IMR-90 (cell line): ENCODE data around the gene KCNJ6. TPM values are rescaled to one million over a fixed set of nuclear protein-coding genes. Genes with fewer than 3 reads are reported as not detected.

ENCODE experiments used
- ATAC-seq: fragments of 200-7000 bp; cut with Tn5 transposase; 2 replicates; pipeline ENCODE4 v1.9.1; 2020; ENCODE audit warnings: low read depth, mild to moderate bottlenecking, moderate library complexity
- BruUV-seq: library from RNA; stranded (reverse); fragments of 400-500 nt; replicated peaks from 2 replicates; lab custom pipeline; 2021; lab: Mats Ljungman, UMichigan
- CTCF ChIA-PET: fragments of 300-600 bp; formaldehyde crosslinking; extraction: SDS; loops from one replicate; lab custom pipeline; 2021; ENCODE audit warnings: antibody characterized with exemption; lab: Yijun Ruan, JAX
- POLR2A ChIA-PET: fragments of 300-600 bp; sonication (Branson Sonifier 250); formaldehyde crosslinking; loops from one replicate; lab custom pipeline; 2022; ENCODE audit warnings: antibody characterized with exemption; ENCODE audit not compliant: unreplicated experiment; lab: Charles Lee
- DNase-seq: peaks from one replicate; pipeline ENCODE4 v3.0.0; 2013
- H2AFZ ChIP-seq: replicated peaks from 2 replicates; pipeline ENCODE3; 2013; ENCODE audit warnings: low read length, mild to moderate bottlenecking; ENCODE audit not compliant: poor library complexity
- H2AK5ac ChIP-seq: 2 replicates; pipeline ENCODE4 v1.6.1; 2013; ENCODE audit warnings: low read depth, low read length, inconsistent platforms
- H2AK9ac ChIP-seq: replicated peaks from 2 replicates; pipeline ENCODE3; 2013; ENCODE audit warnings: mild to moderate bottlenecking, low read depth, low read length, moderate library complexity; ENCODE audit not compliant: poor library complexity
- H2BK120ac ChIP-seq: 2 replicates; pipeline ENCODE4 v1.6.1; 2013; ENCODE audit warnings: low read depth, low read length, inconsistent platforms
- H2BK15ac ChIP-seq: 3 replicates; pipeline ENCODE4 v1.6.1; 2013; ENCODE audit warnings: low read depth, low read length, inconsistent platforms
- H2BK20ac ChIP-seq: 2 replicates; pipeline ENCODE4 v1.6.1; 2013; ENCODE audit warnings: low read depth, mild to moderate bottlenecking, inconsistent platforms, low read length, moderate library complexity
- H2BK5ac ChIP-seq: 2 replicates; pipeline ENCODE4 v1.6.1; 2013; ENCODE audit warnings: mild to moderate bottlenecking, low read depth, low read length, inconsistent platforms; ENCODE audit not compliant: poor library complexity, severe bottlenecking
- H3K14ac ChIP-seq: replicated peaks from 2 replicates; pipeline ENCODE4 v1.6.1; 2013; ENCODE audit warnings: low read depth, low read length, inconsistent platforms
- H3K18ac ChIP-seq: 2 replicates; pipeline ENCODE4 v1.6.1; 2013; ENCODE audit warnings: low read depth, low read length, control low read depth
- H3K23ac ChIP-seq: 2 replicates; pipeline ENCODE4 v1.6.1; 2013; ENCODE audit warnings: low read depth, low read length, inconsistent platforms
- H3K27ac ChIP-seq: 2 replicates; pipeline ENCODE4 v1.5.1; 2013; ENCODE audit warnings: mild to moderate bottlenecking, control low read depth, low read length; ENCODE audit not compliant: insufficient read depth
- H3K27me3 ChIP-seq: 2 replicates; pipeline ENCODE4 v1.6.1; 2013; ENCODE audit warnings: low read length; ENCODE audit not compliant: control insufficient read depth, insufficient read depth
- H3K36me3 ChIP-seq: 2 replicates; pipeline ENCODE4 v1.6.1; 2013; ENCODE audit warnings: low read length, mixed read lengths; ENCODE audit not compliant: control insufficient read depth, insufficient read depth
- H3K4ac ChIP-seq: 2 replicates; pipeline ENCODE4 v1.6.1; 2013; ENCODE audit warnings: low read depth, low read length, inconsistent platforms
- H3K4me1 ChIP-seq: 2 replicates; pipeline ENCODE4 v1.6.1; 2013; ENCODE audit warnings: low read length, mixed read lengths; ENCODE audit not compliant: control insufficient read depth, insufficient read depth
- H3K4me2 ChIP-seq: 2 replicates; pipeline ENCODE4 v1.6.1; 2013; ENCODE audit warnings: low read depth, mild to moderate bottlenecking, control low read depth, low read length, moderate library complexity
- H3K4me3 ChIP-seq: 2 replicates; pipeline ENCODE4 v1.5.1; 2013; ENCODE audit warnings: low read depth, mild to moderate bottlenecking, control low read depth, low read length, moderate library complexity; ENCODE audit not compliant: insufficient read depth
- H3K56ac ChIP-seq: 2 replicates; pipeline ENCODE4 v1.6.1; 2013; ENCODE audit warnings: low read length, inconsistent platforms; ENCODE audit not compliant: insufficient read depth; ENCODE audit errors: extremely low read depth
- H3K79me1 ChIP-seq, 2 experiments: 2 replicates each; pipeline ENCODE4 v1.6.1; 2013; ENCODE audit warnings: low read length in 2 of 2, inconsistent platforms in 1 of 2, low read depth in 1 of 2
- H3K9ac ChIP-seq: 2 replicates; pipeline ENCODE4 v1.6.1; 2013; ENCODE audit warnings: low read depth, low read length, control low read depth
- H3K9me1 ChIP-seq: 2 replicates; pipeline ENCODE4 v1.6.1; 2013; ENCODE audit warnings: low read length, inconsistent platforms; ENCODE audit not compliant: insufficient read depth
- H3K9me3 ChIP-seq: 2 replicates; pipeline ENCODE4 v1.6.1; 2013; ENCODE audit warnings: low read length; ENCODE audit not compliant: control insufficient read depth, insufficient read depth
- H4K20me1 ChIP-seq: 2 replicates; pipeline ENCODE4 v1.6.1; 2013; ENCODE audit warnings: low read length, inconsistent platforms; ENCODE audit not compliant: insufficient read depth
- H4K5ac ChIP-seq: 2 replicates; pipeline ENCODE4 v1.6.1; 2013; ENCODE audit warnings: mild to moderate bottlenecking, low read depth, low read length, control low read depth
- H4K8ac ChIP-seq, 2 experiments: 2 replicates each; pipeline ENCODE4 v1.6.1; 2013; ENCODE audit warnings: low read depth in 2 of 2, low read length in 2 of 2, control low read depth in 1 of 2, inconsistent platforms in 1 of 2
- H4K91ac ChIP-seq: 2 replicates; pipeline ENCODE4 v1.6.1; 2013; ENCODE audit warnings: low read depth, low read length, inconsistent platforms; ENCODE audit not compliant: insufficient read depth
- CHD1 ChIP-seq: IDR thresholded peaks from 2 replicates; pipeline ENCODE4 v1.6.1; 2012; ENCODE audit warnings: low read depth, low read length, improper control_type of control experiment
- MXI1 ChIP-seq: IDR thresholded peaks from 2 replicates; pipeline ENCODE4 v1.6.1; 2012; ENCODE audit warnings: low read depth, mild to moderate bottlenecking, low read length, moderate library complexity, borderline replicate concordance
- POLR2A ChIP-seq: IDR thresholded peaks from 2 replicates; pipeline ENCODE4 v1.6.1; 2012; ENCODE audit warnings: mild to moderate bottlenecking, low read depth, low read length
- RAD21 ChIP-seq: IDR thresholded peaks from 2 replicates; pipeline ENCODE4 v1.6.1; 2012; ENCODE audit warnings: low read length, improper control_type of control experiment
- RCOR1 ChIP-seq: IDR thresholded peaks from 2 replicates; pipeline ENCODE4 v1.6.1; 2012; ENCODE audit warnings: mild to moderate bottlenecking, low read length, improper control_type of control experiment; ENCODE audit not compliant: insufficient replicate concordance
- RFX5 ChIP-seq: IDR thresholded peaks from 2 replicates; pipeline ENCODE4 v1.8.0; 2012; ENCODE audit warnings: low read depth, mild to moderate bottlenecking, low read length, moderate library complexity
- WGBS, 2 experiments: methylation state at CpG; one replicate each; pipeline versions ENCODE4 v1.1.5 to v1.1.7; 2013; ENCODE audit warnings: missing lambda C conversion rate in 2 of 2; ENCODE audit not compliant: insufficient read length in 1 of 2; ENCODE audit errors: extremely low coverage in 2 of 2; 5-methylcytosine and 5-hydroxymethylcytosine counted together
- dilution Hi-C: fragments of 300-500 bp; cut with HindIII; formaldehyde crosslinking; loops from one replicate; pipeline ENCODE4 v1.14.3; 2018; ENCODE audit warnings: low sequenced_read_pairs; ENCODE audit not compliant: unreplicated experiment
- in situ Hi-C: fragments of 300-500 bp; cut with MboI; formaldehyde crosslinking; loops from 3 replicates; pipeline ENCODE4 v1.14.3; 2019; ENCODE audit warnings: low sequenced_read_pairs, inconsistent platforms, mixed read lengths
- intact Hi-C: fragments of 100-400 bp; cut with micrococcal nuclease; formaldehyde crosslinking; loops from 2 replicates; pipeline ENCODE4 v1.10.0; 2022
- polyA plus RNA-seq, 3 experiments: library from polyadenylated mRNA; depleted of rRNA; stranded (reverse); fragments of >200 nt; gene quantifications; 2 replicates each; pipeline ENCODE4 v1.2.3, GENCODE V29; 2012; ENCODE audit warnings: low replicate concordance in 1 of 3
- total RNA-seq: library from RNA; depleted of rRNA; stranded (reverse); fragments of >200 nt; gene quantifications from 2 replicates; pipeline ENCODE4 v1.2.3, GENCODE V29; 2012
- TF ChIP-seq, protein P1 (sequence below): conservative IDR thresholded peaks from 2 replicates; pipeline ENCODE4 v1.5.1; 2012; ENCODE audit warnings: mild to moderate bottlenecking, low read depth, low read length, improper control_type of control experiment
- TF ChIP-seq, protein P2 (sequence below): fragments of 150-350 bp; IDR thresholded peaks from 2 replicates; pipeline ENCODE4 v1.6.1; 2017; ENCODE audit warnings: mild to moderate bottlenecking, antibody characterized with exemption, low read length, low read depth

Gene KCNJ6
- total and polyA plus RNA-seq, 2 of the 4 experiments (the other 2 are of a cell fraction), result under 0.01 to 0.02 TPM

DNA sequence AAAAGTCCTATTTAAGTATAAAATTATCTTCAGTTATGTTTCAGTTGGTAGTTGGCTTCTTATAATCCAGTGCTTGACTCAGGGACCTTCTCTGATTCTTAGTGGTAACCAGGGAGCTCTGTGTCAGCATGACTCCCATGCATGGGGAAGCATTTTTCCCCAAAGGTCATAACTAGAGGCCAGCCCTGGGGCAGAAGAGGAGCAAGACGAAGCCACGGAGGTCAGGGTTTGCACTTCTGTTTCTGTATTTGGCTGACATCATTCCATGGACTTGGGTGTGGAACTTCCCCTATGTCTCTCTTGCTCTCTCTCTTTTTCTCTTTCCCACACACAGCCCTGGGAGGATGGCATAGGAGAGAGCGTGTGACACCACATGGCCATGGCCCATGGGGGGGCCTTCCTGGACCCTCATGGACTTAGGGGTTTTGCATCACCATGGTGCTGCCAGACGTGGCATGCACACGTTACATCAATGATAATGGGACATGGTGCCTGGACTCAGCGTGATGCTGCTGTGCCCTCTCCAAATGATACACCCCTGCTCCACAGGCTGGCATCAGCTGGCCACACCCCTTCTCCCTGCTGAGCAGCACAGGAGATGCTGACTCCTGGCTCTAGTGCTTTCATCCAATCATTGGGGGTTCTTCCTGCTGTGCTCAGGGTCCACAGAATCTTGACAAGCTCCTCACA, 260.5 kb downstream of the KCNJ6 start:
- no peak overlapping the region for H4K91ac ChIP-seq
- H2BK5ac ChIP-seq, result no peak overlapping the region
- H4K5ac ChIP-seq, result no peak overlapping the region
- ChIA-PET CTCF (no interaction called here), POLR2A (no interaction called here)
- no TSS peak for BruUV-seq
- H3K36me3 ChIP-seq, result no peaks in the 10 kb centered on the region
- H3K27ac ChIP-seq, result no peak overlapping the region
- no peaks in the 10 kb centered on the region for H3K79me1 ChIP-seq
- no peak for TF ChIP-seq RFX5
- no peak for TF ChIP-seq CHD1
- TF ChIP-seq, protein P1, sequence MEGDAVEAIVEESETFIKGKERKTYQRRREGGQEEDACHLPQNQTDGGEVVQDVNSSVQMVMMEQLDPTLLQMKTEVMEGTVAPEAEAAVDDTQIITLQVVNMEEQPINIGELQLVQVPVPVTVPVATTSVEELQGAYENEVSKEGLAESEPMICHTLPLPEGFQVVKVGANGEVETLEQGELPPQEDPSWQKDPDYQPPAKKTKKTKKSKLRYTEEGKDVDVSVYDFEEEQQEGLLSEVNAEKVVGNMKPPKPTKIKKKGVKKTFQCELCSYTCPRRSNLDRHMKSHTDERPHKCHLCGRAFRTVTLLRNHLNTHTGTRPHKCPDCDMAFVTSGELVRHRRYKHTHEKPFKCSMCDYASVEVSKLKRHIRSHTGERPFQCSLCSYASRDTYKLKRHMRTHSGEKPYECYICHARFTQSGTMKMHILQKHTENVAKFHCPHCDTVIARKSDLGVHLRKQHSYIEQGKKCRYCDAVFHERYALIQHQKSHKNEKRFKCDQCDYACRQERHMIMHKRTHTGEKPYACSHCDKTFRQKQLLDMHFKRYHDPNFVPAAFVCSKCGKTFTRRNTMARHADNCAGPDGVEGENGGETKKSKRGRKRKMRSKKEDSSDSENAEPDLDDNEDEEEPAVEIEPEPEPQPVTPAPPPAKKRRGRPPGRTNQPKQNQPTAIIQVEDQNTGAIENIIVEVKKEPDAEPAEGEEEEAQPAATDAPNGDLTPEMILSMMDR, result no peak
- TF ChIP-seq RAD21, result no peak
- TF ChIP-seq MXI1, result no peak
- TF ChIP-seq, protein P2, sequence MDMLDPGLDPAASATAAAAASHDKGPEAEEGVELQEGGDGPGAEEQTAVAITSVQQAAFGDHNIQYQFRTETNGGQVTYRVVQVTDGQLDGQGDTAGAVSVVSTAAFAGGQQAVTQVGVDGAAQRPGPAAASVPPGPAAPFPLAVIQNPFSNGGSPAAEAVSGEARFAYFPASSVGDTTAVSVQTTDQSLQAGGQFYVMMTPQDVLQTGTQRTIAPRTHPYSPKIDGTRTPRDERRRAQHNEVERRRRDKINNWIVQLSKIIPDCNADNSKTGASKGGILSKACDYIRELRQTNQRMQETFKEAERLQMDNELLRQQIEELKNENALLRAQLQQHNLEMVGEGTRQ, result no peak
- no peak for TF ChIP-seq POLR2A
- TF ChIP-seq RCOR1, result no peak
- H2BK120ac ChIP-seq, result no peak overlapping the region
- no peak overlapping the region for H2BK15ac ChIP-seq
- no peak overlapping the region for H3K18ac ChIP-seq
- H3K9me3 ChIP-seq, result peaks cover 2% of the 10 kb centered on the region; the same call in 1 of the 2 replicates
- no peak overlapping the region for H3K4ac ChIP-seq
- H3K23ac ChIP-seq, result no peak overlapping the region
- DNase-seq (no peak), ATAC-seq (no peak)
- H4K8ac ChIP-seq, result no peak overlapping the region
- H2AK9ac ChIP-seq, result no peak overlapping the region
- H3K14ac ChIP-seq, result no peak overlapping the region
- H3K27me3 ChIP-seq, result peaks cover 41% of the 10 kb centered on the region
- H2BK20ac ChIP-seq, result no peak overlapping the region
- H4K20me1 ChIP-seq, result peaks cover 3% of the 10 kb centered on the region; the same call in 1 of the 2 replicates
- WGBS, 2 experiments, result 50% methylated on average over 2 of the region's 6 CpGs; no CpG with 5 or more reads in 1 of the 2 experiments
- no peak overlapping the region for H3K9ac ChIP-seq
- no peaks in the 10 kb centered on the region for H3K9me1 ChIP-seq
- no peak overlapping the region for H3K4me2 ChIP-seq
- H3K4me1 ChIP-seq, result peaks cover 6% of the 10 kb centered on the region
- no peak overlapping the region for H2AFZ ChIP-seq
- no peak overlapping the region for H3K4me3 ChIP-seq
- dilution Hi-C loops (no loop called here), intact Hi-C loops (no loop called here), in situ Hi-C loops (no loop called here)
- no peak overlapping the region for H3K56ac ChIP-seq
- no peak overlapping the region for H2AK5ac ChIP-seq
